SKM-1 treated with dmso at 0.1 percent for 144 hours (cell line): Measurements from ENCODE around the gene TRIM66.

Experiments
- DNase-seq: peaks from one replicate; lab custom pipeline; 2025; ENCODE audit not compliant: unreplicated experiment; lab: John Stamatoyannopoulos, UW

The TRIM66 gene

GRCh38 chr11:8614497-8614896, 68.0 kb downstream of the TRIM66 start:
- no peak for DNase-seq

- DNase-seq, result no peak
Measured at GRCh38 chr11:8613036-8613435, 69.4 kb downstream of the TRIM66 start.

GRCh38 chr11:8612522-8612921, 69.9 kb downstream of the TRIM66 start:
- no peak for DNase-seq

- no peak for DNase-seq
Measured at GRCh38 chr11:8610532-8611116, 71.8 kb downstream of the TRIM66 start.

GRCh38 chr11:8608652-8609051, 73.8 kb downstream of the TRIM66 start:
- no peak for DNase-seq

- no peak for DNase-seq
Measured at GRCh38 chr11:8605971-8606563, 76.4 kb downstream of the TRIM66 start.

GRCh38 chr11:8604078-8604723, 78.3 kb downstream of the TRIM66 start:
- DNase-seq, result peak; percentile 75

- no peak for DNase-seq
Measured at GRCh38 chr11:8603696-8604077, 78.8 kb downstream of the TRIM66 start.

GRCh38 chr11:8601376-8602133, 80.9 kb downstream of the TRIM66 start:
- DNase-seq, result no peak

- no peak for DNase-seq
Measured at GRCh38 chr11:8598506-8598905, 84.0 kb downstream of the TRIM66 start.

- peak; percentile 43 for DNase-seq
Measured at GRCh38 chr11:8597182-8597581, 85.3 kb downstream of the TRIM66 start.

GRCh38 chr11:8596504-8597046, 85.9 kb downstream of the TRIM66 start:
- no peak for DNase-seq

GRCh38 chr11:8593935-8594909, 88.2 kb downstream of the TRIM66 start, which contains the start of gene STK33:
TSS of gene STK33 (minus strand) at chr11:8594228. CDS start at chr11:8474905, 119,323 bp downstream.
- peak; percentile 71 for DNase-seq

- DNase-seq, result no peak
Measured at GRCh38 chr11:8593455-8593854, 89.0 kb downstream of the TRIM66 start.

GRCh38 chr11:8587915-8588314, 94.5 kb downstream of the TRIM66 start:
- no peak for DNase-seq

GRCh38 chr11:8586805-8587204, 95.7 kb downstream of the TRIM66 start:
- peak; percentile 10 for DNase-seq

GRCh38 chr11:8586184-8586583, 96.3 kb downstream of the TRIM66 start:
- DNase-seq, result peak; percentile 84

GRCh38 chr11:8584511-8584910, 98.0 kb downstream of the TRIM66 start:
- DNase-seq, result no peak

GRCh38 chr11:8584082-8584481, 98.4 kb downstream of the TRIM66 start:
- DNase-seq, result no peak

GRCh38 chr11:8581300-8581699, 101.2 kb downstream of the TRIM66 start:
- DNase-seq, result no peak
